Activated CD4-positive, CD25-positive, alpha-beta regulatory T cell (primary cell): Measurements from ENCODE around the gene SERPINE2.

ENCODE experiments used
- DNase-seq, 4 experiments: peaks; one replicate each; lab custom pipeline; 2025; lab: John Stamatoyannopoulos, UW

SERPINE2 gene

GRCh38 chr2:223976635-223977226, 62.4 kb downstream of the SERPINE2 start:
- DNase-seq = no peak

GRCh38 chr2:223973606-223974005, 65.5 kb downstream of the SERPINE2 start:
- no peak for DNase-seq

- no peak for DNase-seq
These were observed 66.4 kb downstream of the SERPINE2 start for GRCh38 chr2:223972656-223973102.

- no peak for DNase-seq
These were observed 67.4 kb downstream of the SERPINE2 start for GRCh38 chr2:223971731-223972130.

- DNase-seq = peak; percentile 12 to 32 (median 24)
These were observed 68.5 kb downstream of the SERPINE2 start for GRCh38 chr2:223970343-223971128.

- DNase-seq = no peak
These were observed 69.2 kb downstream of the SERPINE2 start for GRCh38 chr2:223969856-223970255.

GRCh38 chr2:223969315-223969714, 69.8 kb downstream of the SERPINE2 start:
- no peak for DNase-seq

GRCh38 chr2:223967981-223968380, 71.1 kb downstream of the SERPINE2 start:
- no peak for DNase-seq

GRCh38 chr2:223959688-223960087, 79.4 kb downstream of the SERPINE2 start:
- DNase-seq = no peak

GRCh38 chr2:223957092-223957851, 81.8 kb downstream of the SERPINE2 start, which contains the start of gene MRPL44:
MRPL44 (plus strand) TSS chr2:223957463; CDS start chr2:223957473, 10 bp downstream.
- peak; percentile 94 to 95 (median 94) for DNase-seq

GRCh38 chr2:223956300-223956699, 82.8 kb downstream of the SERPINE2 start:
- no peak for DNase-seq

- no peak for DNase-seq
These were observed 84.7 kb downstream of the SERPINE2 start for GRCh38 chr2:223954401-223954800.

GRCh38 chr2:223952280-223952968, 86.7 kb downstream of the SERPINE2 start:
- DNase-seq = no peak

- no peak for DNase-seq
These were observed 88.4 kb downstream of the SERPINE2 start for GRCh38 chr2:223950448-223951347.

- DNase-seq = no peak
These were observed 89.7 kb downstream of the SERPINE2 start for GRCh38 chr2:223949241-223949840.

GRCh38 chr2:223947711-223948205, 91.3 kb downstream of the SERPINE2 start:
- DNase-seq = no peak

GRCh38 chr2:223945755-223946154, 93.3 kb downstream of the SERPINE2 start:
- no peak for DNase-seq

- peak; percentile 58 to 71 (median 68) for DNase-seq
These were observed 94.2 kb downstream of the SERPINE2 start, which contains the start of gene WDFY1 for GRCh38 chr2:223944703-223945531. WDFY1 (minus strand) TSS chr2:223945335; CDS start chr2:223945284, 51 bp downstream.

GRCh38 chr2:223944166-223944702, 94.9 kb downstream of the SERPINE2 start:
- DNase-seq = peak in 1 of 4 experiments; percentile 16
